ENCODE results near the gene HOPX. TPM values are rescaled to one million over a fixed set of nuclear protein-coding genes. Genes with fewer than 3 reads are reported as not detected.

HOPX gene
- total RNA-seq, 1 experiment from 2014 or later = not detected

- POLR2A ChIA-PET (ENCODE audit: low non-redundant PET) = no interaction called here
- Histone ChIP-seq H3K9me3 (ENCODE audit: low read depth, low read length, poor library complexity, severe bottlenecking) (no peaks in the 10 kb centered on the region), H3K4me1 (ENCODE audit: insufficient read depth, low read length, poor library complexity, severe bottlenecking) (no peaks in the 10 kb centered on the region), H3K4me3 (ENCODE audit: low read depth, low read length, poor library complexity, severe bottlenecking) (no peak overlapping the region), H3K36me3 (ENCODE audit: insufficient read depth, low read length, poor library complexity, severe bottlenecking) (no peaks in the 10 kb centered on the region), H3K27ac (ENCODE audit: low read depth, low read length, poor library complexity, severe bottlenecking) (no peak overlapping the region), H3K27me3 (replicated peaks; ENCODE audit: insufficient read depth, low read depth, low read length, poor library complexity) (no peaks in the 10 kb centered on the region)
- no peak for DNase-seq (ENCODE audit: low spot score)
- CTCF ChIA-PET = no interaction called here
- no TSS peak for BruUV-seq (replicated peaks)
- intact Hi-C loops (cut with micrococcal nuclease; ENCODE audit: unreplicated experiment) = no loop called here
- TF ChIP-seq, protein P1, sequence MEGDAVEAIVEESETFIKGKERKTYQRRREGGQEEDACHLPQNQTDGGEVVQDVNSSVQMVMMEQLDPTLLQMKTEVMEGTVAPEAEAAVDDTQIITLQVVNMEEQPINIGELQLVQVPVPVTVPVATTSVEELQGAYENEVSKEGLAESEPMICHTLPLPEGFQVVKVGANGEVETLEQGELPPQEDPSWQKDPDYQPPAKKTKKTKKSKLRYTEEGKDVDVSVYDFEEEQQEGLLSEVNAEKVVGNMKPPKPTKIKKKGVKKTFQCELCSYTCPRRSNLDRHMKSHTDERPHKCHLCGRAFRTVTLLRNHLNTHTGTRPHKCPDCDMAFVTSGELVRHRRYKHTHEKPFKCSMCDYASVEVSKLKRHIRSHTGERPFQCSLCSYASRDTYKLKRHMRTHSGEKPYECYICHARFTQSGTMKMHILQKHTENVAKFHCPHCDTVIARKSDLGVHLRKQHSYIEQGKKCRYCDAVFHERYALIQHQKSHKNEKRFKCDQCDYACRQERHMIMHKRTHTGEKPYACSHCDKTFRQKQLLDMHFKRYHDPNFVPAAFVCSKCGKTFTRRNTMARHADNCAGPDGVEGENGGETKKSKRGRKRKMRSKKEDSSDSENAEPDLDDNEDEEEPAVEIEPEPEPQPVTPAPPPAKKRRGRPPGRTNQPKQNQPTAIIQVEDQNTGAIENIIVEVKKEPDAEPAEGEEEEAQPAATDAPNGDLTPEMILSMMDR (conservative IDR thresholded peaks at IDR 0.05; ENCODE audit: low read depth, low read length) = no peak
- no peak for TF ChIP-seq EZH2 (IDR thresholded peaks at IDR 0.05; ENCODE audit: borderline replicate concordance, low read depth, low read length, poor library complexity, severe bottlenecking)
Observed at GRCh38 chr4:56680266-56680665, 830 bp downstream of the HOPX start.

- POLR2A ChIA-PET (ENCODE audit: low non-redundant PET) = no interaction called here
- Histone ChIP-seq H3K9me3 (ENCODE audit: low read depth, low read length, poor library complexity, severe bottlenecking) (no peaks in the 10 kb centered on the region), H3K27ac (ENCODE audit: low read depth, low read length, poor library complexity, severe bottlenecking) (no peak overlapping the region), H3K4me1 (ENCODE audit: insufficient read depth, low read length, poor library complexity, severe bottlenecking) (no peaks in the 10 kb centered on the region), H3K36me3 (ENCODE audit: insufficient read depth, low read length, poor library complexity, severe bottlenecking) (no peaks in the 10 kb centered on the region), H3K4me3 (ENCODE audit: low read depth, low read length, poor library complexity, severe bottlenecking) (no peak overlapping the region), H3K27me3 (replicated peaks; ENCODE audit: insufficient read depth, low read depth, low read length, poor library complexity) (no peaks in the 10 kb centered on the region)
- no TSS peak for BruUV-seq (replicated peaks)
- intact Hi-C loops (cut with micrococcal nuclease; ENCODE audit: unreplicated experiment) = no loop called here
- no peak for DNase-seq (ENCODE audit: low spot score)
- no peak for TF ChIP-seq EZH2 (IDR thresholded peaks at IDR 0.05; ENCODE audit: borderline replicate concordance, low read depth, low read length, poor library complexity, severe bottlenecking)
- TF ChIP-seq, protein P1 (conservative IDR thresholded peaks at IDR 0.05; ENCODE audit: low read depth, low read length) = no peak
- CTCF ChIA-PET = no interaction called here
Observed at GRCh38 chr4:56677711-56678110, 3.4 kb downstream of the HOPX start.

- ChIA-PET CTCF (no interaction called here), POLR2A (ENCODE audit: low non-redundant PET) (no interaction called here)
- Histone ChIP-seq H3K27me3 (replicated peaks; ENCODE audit: insufficient read depth, low read depth, low read length, poor library complexity) (no peaks in the 10 kb centered on the region), H3K4me3 (ENCODE audit: low read depth, low read length, poor library complexity, severe bottlenecking) (no peak overlapping the region), H3K36me3 (ENCODE audit: insufficient read depth, low read length, poor library complexity, severe bottlenecking) (no peaks in the 10 kb centered on the region), H3K4me1 (ENCODE audit: insufficient read depth, low read length, poor library complexity, severe bottlenecking) (no peaks in the 10 kb centered on the region), H3K27ac (ENCODE audit: low read depth, low read length, poor library complexity, severe bottlenecking) (no peak overlapping the region), H3K9me3 (ENCODE audit: low read depth, low read length, poor library complexity, severe bottlenecking) (no peaks in the 10 kb centered on the region)
- no TSS peak for BruUV-seq (replicated peaks)
- no peak for DNase-seq (ENCODE audit: low spot score)
- TF ChIP-seq, protein P1 (conservative IDR thresholded peaks at IDR 0.05; ENCODE audit: low read depth, low read length) = no peak
- intact Hi-C loops (cut with micrococcal nuclease; ENCODE audit: unreplicated experiment) = no loop called here
Observed at GRCh38 chr4:56674984-56675383, 6.1 kb downstream of the HOPX start.
